ENCODE data around the gene EYS.
"Not testable (repeated sequence)": the region's sequence is repeated elsewhere in the genome, so short reads cannot be mapped to it uniquely, and the experiment has no call there.

Gene EYS

DNA sequence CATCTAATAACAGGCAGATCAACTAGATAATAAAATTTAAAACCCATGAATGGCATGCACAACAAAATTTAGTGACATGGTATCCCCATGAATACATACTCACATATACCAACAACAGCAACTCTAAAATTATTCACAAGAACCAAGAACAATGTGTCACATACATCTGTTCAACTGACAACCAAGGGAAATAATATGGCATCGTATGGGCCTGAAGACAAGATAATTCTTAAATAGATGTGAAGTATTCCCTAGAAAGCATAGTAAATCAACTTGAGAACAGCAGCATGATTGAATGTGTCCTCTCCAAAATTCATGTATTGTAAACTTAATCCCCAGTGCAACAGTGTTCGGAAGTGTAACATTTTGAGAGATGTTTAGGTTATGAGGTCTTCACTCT is 635.5 kb downstream of the EYS start:
- no peak for DNase-seq

DNA sequence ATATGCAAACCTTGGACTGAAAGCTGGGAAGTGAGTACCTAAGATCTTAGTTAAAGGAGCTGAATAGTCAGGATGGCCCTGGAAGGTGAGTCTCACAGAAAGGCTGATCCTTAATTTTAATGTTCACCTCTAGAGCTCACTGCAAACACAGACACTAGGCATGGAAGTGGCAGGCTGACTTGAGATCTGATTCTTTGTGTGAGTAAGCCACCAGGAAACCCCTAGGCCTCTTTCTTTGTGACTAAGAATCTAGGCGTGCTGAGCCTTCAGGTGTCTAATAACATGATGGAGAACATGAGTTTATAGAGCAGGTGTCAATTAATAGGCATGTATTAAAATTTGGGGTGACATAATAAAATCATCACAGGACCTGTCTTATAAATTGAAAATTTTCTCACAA is 642.2 kb downstream of the EYS start:
- DNase-seq: no peak

DNA sequence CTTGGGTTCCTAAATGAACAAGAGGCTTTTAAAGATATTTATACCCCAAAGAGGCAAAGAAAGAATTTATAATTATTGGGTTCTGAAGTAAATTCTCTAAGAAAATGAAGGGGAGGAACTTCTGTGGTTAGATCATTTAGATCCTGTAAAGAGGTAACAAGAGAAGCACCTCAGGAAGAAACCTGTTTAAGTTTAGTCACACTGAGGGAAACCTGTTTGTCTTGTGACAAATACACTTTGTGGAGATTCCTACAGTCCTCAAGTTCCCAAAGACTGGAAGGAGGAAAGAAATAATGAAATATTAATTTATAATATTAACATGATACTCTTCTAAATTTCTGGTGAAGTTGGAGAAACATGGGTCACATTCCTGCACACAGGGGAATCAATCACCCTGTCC is 647.5 kb downstream of the EYS start:
- DNase-seq: no peak

DNA sequence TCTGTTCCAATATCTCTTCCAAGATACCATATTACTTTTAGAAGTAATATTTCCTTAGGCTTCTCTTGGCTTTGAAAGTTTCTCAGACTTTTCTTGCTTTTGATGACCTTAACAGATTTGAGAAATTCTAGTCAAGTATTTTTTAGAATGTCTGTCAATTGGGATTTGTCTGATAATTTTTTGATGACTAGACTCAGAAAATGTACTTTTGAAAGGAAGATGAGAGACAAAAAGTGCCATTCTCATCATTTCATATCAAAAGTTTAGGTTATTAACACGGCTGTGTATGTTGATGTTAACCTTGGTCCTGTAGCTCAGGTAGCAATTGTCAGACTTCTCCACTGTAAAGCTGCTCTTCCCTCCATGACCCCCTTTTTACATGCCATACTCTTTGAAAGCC is 651.5 kb downstream of the EYS start:
- DNase-seq: no peak

DNA sequence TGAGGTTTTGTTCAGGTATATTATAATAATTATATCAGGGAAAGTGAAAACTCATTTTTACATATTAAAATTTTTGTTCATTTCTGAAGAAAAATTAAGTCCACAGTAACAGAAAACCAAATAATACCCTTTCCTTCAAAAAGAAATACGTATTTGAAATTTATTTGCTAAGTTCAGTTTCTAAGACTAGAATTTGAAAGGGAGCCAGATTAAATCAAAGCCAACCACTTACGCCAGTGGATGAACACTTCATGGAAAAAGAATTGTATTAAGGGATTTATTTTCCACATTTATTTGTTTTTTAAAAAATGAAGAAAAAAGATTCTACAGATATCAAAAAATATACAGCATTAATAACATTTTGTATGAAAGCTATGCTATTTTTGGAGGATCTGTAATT is 654.4 kb downstream of the EYS start:
- DNase-seq: no peak

DNA sequence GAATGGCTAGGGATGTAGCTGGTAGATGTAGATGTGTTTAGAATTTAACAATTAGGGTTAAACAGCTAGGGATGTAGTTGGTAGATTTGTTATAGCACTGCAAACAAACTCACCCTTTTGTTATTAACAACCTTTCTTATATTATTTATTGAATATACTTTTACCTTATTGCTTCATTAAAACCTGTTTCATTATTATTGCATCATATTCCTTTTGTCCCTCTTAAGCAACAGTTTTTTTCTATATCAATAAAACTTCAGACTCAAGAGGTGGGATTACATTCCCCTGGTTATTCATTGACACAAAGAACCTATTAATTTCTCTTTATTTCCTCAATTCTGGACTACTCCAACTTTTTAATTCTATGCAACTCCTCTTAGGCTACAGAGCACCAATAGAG is 661.2 kb downstream of the EYS start:
- no peak for DNase-seq

DNA sequence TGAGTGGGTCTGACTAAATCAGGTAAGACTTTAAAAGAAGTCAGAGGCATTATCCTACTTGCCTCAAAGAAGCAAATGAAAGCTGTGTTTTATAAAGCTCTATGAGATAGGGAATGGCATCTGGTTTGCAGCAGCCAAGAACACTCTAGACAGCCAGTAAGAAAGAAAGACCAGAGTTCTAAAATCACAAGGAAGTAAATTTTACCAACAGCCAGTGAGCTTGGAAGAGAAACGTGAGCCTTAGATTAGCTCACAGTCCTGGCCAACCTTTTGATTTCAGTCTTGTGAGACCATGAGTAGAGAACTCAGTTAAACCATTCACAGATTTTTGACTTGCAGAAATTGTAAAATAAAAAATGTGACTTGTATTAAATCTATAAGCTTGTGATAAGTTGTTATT is 693.0 kb downstream of the EYS start:
- no peak for DNase-seq

DNA sequence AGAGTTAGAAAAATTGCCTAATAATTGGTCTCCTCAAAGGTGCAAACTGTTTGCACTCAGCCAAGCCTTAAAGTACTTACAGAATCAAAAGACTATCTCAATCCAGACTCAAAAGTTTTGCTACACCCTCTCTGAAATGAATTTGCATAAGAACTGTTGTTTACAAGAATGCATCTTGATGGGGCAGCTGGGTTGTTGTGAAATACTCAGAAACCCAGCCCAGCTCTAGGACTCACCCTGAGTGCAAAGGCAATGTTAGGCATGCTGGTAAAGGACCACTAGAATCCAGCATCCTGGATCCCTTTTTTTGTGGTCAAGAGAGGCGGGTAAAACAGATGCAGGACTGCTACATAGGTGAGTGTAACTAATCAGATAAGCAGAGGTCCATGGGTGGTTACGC is 700.2 kb downstream of the EYS start:
- DNase-seq: no peak

DNA sequence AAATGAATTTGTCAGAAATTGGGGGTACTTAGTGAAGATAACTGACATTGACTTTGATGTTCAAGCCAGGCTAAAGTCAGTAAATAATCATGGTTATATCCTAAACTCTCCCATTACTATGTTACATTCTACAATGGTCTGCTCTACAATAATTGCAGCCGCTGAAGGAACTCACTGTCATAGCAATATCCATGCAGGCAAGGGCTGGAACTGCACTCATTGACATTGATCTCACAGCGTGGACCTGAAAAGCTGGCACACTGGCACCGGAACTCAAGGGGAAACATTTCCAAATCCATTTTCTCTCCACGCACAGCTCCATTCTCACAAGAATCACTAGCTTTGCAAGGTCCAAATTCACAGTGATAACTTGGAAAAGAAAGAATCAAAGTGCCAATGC is 702.7 kb downstream of the EYS start:
- DNase-seq: no peak

DNA sequence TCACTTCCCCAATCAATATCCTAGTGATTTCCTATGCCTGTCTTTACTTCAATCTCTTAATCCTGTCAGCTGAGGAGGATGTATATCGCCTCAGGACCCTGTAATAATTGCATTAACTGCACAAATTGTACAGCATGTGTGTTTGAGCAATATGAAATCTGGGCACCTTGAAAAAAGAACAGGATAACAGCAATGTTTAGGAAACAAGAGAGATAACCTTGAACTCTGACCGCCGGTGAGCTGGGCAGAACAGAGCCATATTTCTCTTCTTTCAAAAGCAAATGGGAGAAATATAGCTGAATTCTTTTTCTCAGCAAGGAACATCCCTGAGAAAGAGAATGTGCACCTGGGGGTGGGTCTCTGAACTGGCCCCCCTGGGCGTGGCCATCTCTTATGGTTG is 704.1 kb downstream of the EYS start:
- DNase-seq: not testable (repeated sequence)

DNA sequence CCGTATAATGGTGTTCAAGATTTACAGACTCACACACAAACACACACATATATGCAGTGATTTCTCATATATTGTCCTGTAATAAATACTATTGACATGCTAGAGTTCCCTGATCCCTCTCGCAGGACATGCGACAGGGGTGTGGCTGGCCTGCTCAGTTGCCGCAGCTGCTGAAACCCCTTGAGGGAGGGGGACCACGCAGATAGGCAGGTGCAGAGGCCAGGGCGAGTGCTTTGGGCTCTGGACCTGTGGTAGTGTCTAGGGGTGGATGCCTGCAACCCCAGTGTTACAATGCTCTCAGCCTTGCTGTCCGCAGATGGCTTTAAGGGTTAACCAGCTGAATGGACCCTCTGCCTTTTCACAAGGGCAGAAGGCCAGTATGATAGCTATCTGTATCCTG is 706.2 kb downstream of the EYS start:
- DNase-seq: no peak

DNA sequence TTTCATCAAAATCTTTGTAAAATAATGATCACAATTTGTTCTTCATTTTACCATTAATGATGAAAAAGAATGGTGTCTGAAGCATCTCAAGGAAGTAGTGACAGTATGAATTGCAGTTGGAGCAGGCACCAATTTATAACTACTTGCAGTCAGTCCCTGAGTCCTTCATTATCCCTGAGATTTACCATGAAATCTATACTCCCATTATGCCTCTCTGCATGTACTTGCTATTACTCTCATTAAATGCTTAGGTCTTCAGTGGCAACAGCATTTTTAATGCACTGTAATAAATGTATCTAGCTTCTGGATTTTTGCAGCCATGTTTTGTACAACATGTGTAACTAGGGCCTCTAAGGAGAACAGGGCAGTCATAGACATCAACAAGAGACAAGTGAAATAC is 708.8 kb downstream of the EYS start:
- no peak for DNase-seq

DNA sequence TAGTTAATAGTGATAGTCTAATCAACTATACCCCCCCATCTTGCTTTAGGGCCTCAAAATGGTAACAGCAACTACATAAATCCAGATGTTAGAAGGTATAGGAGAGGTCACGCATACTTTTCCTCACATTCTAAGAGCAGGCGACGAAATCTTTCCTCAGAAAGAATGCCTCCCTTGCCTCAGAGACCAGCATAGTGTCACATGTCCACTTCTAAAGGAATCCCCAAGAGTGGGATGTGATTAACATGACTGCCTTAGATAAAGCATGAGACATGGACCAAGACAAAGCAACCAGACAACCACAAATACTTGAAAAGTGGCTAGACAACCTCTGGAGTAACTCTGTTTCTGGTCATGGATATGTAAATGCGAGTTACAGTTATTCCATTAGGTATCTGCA is 710.7 kb downstream of the EYS start:
- DNase-seq: no peak

DNA sequence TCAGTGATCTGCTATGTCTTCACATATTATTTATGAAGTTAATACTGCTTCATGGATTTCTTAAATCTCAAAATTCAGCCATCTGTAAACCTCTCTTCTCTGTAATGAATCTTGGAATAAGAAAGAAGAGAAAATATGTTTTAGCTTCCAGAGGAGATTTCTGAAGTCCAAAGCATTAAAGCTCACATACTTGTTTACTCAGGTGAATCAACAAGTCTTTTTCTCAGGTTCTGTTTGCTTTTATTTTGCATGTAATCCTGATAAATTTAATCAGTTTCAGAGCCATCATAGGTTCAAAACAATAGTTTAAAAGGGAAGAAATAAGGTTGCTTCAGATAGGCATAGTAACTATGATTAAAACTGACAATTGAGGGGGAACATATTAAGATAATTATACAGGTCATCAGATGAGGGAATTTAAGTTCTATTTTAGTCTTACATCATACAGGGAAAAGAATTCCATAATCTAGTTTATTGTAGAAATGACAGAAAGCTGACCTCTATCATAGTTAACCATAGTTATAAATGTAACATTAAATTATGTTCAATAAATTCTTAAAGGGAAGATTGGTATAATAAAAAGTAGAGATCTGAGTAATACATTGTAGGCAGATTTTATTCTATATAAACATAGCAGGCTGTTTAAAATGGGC is 716.2 kb downstream of the EYS start:
- no peak for DNase-seq

DNA sequence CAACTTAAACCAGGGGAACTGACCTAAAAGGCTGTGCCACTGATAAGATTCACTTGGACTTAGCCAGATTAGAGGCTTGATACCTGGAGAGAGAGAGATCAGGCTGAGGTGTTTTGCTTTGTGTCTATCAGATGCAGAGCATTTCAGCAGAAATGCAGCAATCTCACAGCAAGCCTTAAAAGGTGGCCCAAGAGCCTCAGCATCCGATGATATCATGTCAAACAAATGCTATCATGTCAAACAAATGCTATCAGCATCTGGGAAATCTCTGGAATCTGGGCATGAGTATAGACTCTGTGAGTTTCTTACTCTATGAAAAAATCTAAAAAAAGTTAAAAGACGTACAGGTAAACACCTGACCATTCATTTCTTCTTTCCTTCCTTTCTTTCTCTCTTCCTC is 718.9 kb downstream of the EYS start:
- no peak for DNase-seq

DNA sequence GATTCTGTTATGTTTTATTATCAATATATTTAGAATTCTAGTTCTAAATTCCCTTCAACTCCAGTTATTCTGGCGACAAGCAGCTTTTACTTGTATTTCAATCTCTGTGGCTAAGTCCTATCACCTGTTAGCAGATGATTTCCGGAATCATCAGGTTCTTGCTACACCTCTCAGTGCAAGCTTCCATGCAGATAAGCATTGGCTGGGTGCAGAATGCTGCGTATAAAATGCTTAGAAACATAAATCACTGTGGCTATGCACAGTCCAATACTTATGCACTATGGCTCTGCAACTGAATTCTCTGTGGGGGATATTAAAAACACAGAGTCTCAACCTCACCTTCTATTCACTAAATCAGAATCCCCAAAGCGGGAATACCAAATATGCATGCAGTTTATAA is 720.0 kb downstream of the EYS start:
- DNase-seq: no peak

DNA sequence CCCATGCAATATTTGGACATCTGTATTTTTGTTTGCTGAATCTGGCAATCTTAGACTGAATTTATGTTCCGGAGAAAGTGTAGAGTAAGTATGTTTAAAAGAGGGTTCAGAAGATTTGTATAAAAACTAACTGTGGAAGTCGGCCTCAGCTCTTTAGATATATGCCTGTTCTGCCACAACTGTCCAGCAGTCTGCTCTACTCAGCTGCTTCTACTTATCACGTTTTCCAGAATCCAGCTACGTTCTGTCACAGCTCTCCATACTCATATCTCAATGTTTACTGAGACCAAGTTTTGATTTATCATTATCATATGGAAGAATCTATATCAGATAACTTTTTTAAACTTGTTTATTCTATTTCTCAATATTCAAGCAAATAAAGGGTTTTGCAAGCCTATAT is 721.3 kb downstream of the EYS start:
- no peak for DNase-seq

DNA sequence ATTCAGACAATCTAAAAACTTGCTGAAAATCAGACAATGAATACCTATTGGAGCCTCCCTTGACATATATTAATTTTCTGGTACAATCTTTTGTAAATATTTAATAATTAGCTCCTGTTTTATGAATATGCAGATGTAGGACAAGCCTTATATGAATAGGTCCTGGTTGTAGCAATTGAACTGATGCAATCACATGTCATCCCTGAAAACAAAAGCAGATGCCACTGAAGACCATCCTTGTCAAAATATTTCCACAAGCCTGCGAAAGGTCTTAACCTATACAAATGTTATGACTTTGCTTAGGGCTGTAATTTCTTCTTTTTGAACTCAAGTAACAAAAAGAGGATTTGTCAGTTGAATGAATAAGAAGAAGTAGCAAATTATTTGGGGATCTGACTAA is 722.1 kb downstream of the EYS start:
- no peak for DNase-seq

DNA sequence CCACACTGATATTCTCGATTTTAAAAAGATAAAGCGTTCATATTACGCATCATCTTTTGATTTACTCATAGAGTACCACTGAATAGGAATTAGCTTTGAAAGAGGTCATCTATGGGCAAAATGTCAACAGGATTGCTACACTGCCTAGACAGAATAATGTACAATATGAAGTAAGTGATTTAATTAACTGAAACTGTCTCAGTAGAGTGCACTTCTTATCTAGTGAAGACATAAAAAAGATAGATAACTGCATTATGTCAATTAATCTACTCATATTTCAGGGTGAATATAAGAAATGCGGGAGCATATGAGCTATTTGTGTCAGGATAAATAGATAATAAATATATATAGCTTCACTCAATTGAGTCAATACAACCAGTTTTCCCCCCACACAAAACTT is 723.9 kb downstream of the EYS start:
- no peak for DNase-seq

DNA sequence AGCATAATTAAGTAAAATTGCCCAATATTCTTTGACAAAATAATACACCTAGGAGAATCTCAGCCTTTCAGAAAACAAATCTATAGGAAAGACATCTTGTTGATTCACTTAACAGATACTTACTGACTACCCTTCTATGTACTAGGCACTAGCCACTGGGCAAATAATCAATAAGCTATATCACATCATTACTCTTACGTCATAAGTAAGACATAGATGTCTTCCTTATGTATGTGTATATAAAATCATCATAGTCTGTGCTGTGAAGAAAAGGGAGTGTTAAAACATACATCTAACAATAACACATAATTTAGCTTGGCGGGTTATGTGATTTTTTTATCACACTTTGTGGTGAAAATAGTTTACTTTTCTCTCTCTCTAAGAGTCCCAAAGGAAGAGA is 733.9 kb downstream of the EYS start:
- DNase-seq: no peak

DNA sequence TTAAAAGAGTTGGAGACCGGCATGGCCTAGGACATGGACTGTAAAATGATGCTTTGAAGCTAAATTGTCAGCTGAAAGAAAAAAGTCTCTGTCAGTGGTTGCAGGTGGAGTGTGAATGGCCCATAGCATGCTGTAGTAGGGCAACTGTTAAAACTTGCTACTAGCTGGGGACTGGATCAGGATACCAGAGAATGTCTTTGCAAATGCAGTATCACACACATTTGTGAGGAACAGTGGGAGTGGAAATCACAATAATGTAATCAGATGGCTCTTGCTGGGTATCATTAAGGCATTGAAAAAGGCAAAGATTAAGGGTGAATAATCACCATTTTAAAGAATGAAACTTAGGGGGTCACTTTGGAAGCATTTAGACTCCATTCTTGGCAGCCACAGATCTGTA is 737.9 kb downstream of the EYS start:
- DNase-seq: no peak

DNA sequence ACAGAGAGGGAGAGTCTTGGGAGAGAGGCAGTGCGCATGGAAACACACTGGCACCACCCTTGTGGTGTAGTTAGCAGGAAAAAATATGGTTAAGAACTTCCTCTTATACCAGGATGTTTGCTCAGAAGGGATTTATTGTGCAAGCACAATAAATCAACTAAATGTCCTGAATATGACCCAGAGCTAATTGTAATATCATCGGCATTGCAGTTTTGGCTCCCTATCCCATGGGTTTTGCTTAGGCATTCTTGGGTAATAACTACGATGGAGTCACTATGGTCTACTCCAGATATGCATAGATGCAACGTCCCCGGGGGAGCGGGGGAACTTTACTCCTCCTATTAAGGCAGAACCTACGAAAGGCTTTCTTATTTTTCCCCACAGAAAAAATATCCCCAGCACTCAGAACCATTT is 751.6 kb downstream of the EYS start:
- no peak for DNase-seq

DNA sequence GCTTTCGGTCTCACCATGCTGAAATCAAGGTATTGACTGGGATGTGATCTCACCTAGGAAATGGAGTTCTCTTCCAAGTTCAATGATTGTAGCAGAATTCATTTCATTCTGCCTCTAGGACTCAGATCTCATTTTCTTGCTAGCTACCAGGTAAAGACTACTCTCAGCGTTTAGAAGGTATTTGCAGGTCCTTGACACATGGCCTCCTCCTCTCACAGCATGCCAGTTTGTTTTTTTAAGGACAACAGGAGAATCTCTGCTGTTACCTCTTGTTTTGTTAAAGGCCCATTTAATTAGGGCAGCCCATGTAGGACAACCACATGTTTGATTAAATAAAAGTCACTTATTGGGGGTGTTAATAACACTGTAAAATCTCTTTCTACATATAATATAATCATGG is 757.8 kb downstream of the EYS start:
- no peak for DNase-seq

DNA sequence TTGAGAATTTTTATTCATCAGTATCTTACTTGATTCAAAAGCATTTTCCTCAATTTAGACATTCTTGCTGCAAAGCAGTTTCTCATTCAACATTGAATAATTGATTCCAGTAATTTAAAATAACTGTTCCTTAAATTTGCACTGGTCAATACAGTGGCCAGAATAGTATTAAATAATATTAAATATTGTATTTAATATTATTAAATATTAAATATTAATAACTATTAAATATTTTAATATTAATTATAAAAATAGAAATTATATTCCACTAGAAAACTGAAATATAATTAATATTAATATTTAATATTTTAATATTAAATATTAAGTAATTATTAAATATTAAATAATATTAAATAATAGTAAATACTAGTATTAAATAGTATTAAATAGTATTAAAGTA is 758.8 kb downstream of the EYS start:
- no peak for DNase-seq

DNA sequence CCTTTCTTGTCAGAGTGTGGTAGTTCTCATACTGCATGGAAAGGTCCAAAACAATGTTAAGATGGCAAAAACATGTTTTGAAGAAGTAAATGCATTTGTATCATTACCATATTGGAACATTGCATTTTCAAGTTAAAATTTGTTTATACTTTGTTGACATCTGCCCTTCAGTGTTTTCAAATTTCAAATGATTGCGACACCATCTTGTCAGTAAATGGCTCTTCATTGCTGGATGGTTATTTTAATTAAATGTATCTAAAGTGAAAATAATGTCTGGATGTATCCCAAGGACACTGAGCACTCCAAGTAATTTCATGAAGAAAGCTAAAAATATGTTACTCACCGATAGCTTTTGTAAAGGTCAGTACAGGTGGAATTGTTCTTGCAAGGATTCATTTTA is 761.6 kb downstream of the EYS start:
- DNase-seq: no peak

DNA sequence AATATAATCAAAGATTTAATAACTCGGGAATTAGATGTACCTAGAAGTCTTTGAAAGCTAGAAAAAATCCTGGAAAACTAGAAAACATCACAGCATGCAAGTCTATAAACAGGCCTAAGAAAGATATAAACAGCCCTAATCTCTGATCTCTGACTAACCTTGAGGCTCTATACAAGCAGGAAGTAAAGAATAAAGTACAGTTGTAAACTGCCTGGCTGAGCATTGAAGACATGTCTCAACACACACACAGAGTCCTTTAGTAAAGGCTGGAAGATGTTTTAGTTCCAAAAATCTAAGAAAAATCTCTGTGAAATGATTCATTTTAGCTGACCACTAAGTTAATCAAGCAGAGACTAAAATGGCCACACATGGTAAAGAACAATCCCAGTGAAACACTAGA is 774.5 kb downstream of the EYS start:
- DNase-seq: no peak

Measured in activated naive CD4-positive, alpha-beta T cell treated with anti-CD3 and anti-CD28 coated beads, Interleukin-2, amount 50 U/mL, for 16 hours (primary cell).